ENCODE results near the gene HACE1.
"Not testable (repeated sequence)": the region's sequence is repeated elsewhere in the genome, so short reads cannot be mapped to it uniquely, and the experiment has no call there.

Gene HACE1

GRCh38 chr6:104816125-104816524, 43.6 kb downstream of the HACE1 start:
- H4K20me1 ChIP-seq (ENCODE audit: insufficient read depth, low read length, poor library complexity, severe bottlenecking), result no peaks in the 10 kb centered on the region
- H3K79me2 ChIP-seq (ENCODE audit: insufficient read depth, low read length), result no peaks in the 10 kb centered on the region
- TF ChIP-seq EZH2phosphoT487 (IDR thresholded peaks at IDR 0.05; ENCODE audit: borderline replicate concordance), result no peak
- peaks cover 7% of the 10 kb centered on the region; the same call in 1 of the 2 replicates for H3K36me3 ChIP-seq (ENCODE audit: insufficient read depth, low read length)
- no peaks in the 10 kb centered on the region for H3K9me2 ChIP-seq (replicated peaks; ENCODE audit: low read depth, low read length)
- no peaks in the 10 kb centered on the region for H3K9me3 ChIP-seq (ENCODE audit: insufficient read depth, low read depth, low read length)
- H3K4me2 ChIP-seq (ENCODE audit: low read depth, low read length, poor library complexity, severe bottlenecking), result no peak overlapping the region
- no peak overlapping the region for H3K9ac ChIP-seq (ENCODE audit: low read depth, low read length, poor library complexity, severe bottlenecking)
- no peaks in the 10 kb centered on the region for H3K27me3 ChIP-seq (ENCODE audit: insufficient read depth, low read length, poor library complexity, severe bottlenecking)
- H2AFZ ChIP-seq (ENCODE audit: low read length), result no peak overlapping the region
- no peak overlapping the region for H3K4me3 ChIP-seq (ENCODE audit: low read length, poor library complexity, severe bottlenecking)
- H3F3A ChIP-seq (ENCODE audit: low read depth), result no peaks in the 10 kb centered on the region
- H3K4me1 ChIP-seq (ENCODE audit: insufficient read depth, low read length, poor library complexity, severe bottlenecking), result no peaks in the 10 kb centered on the region

- H4K20me1 ChIP-seq (ENCODE audit: insufficient read depth, low read length, poor library complexity, severe bottlenecking), result no peaks in the 10 kb centered on the region
- H3K9me2 ChIP-seq (replicated peaks; ENCODE audit: low read depth, low read length), result no peaks in the 10 kb centered on the region
- H3F3A ChIP-seq (ENCODE audit: low read depth), result no peaks in the 10 kb centered on the region
- no peaks in the 10 kb centered on the region for H3K9me3 ChIP-seq (ENCODE audit: insufficient read depth, low read depth, low read length)
- no peak overlapping the region for H3K4me2 ChIP-seq (ENCODE audit: low read depth, low read length, poor library complexity, severe bottlenecking)
- H3K4me3 ChIP-seq (ENCODE audit: low read length, poor library complexity, severe bottlenecking), result no peak overlapping the region
- peaks cover 7% of the 10 kb centered on the region; the same call in 1 of the 2 replicates for H3K36me3 ChIP-seq (ENCODE audit: insufficient read depth, low read length)
- no peaks in the 10 kb centered on the region for H3K27me3 ChIP-seq (ENCODE audit: insufficient read depth, low read length, poor library complexity, severe bottlenecking)
- TF ChIP-seq EZH2phosphoT487 (IDR thresholded peaks at IDR 0.05; ENCODE audit: borderline replicate concordance) (no peak), CTCF (conservative IDR thresholded peaks at IDR 0.05; ENCODE audit: low read length) (no peak)
- no peaks in the 10 kb centered on the region for H3K4me1 ChIP-seq (ENCODE audit: insufficient read depth, low read length, poor library complexity, severe bottlenecking)
- no peak overlapping the region for H2AFZ ChIP-seq (ENCODE audit: low read length)
- no peaks in the 10 kb centered on the region for H3K79me2 ChIP-seq (ENCODE audit: insufficient read depth, low read length)
- no peak overlapping the region for H3K9ac ChIP-seq (ENCODE audit: low read depth, low read length, poor library complexity, severe bottlenecking)
Measured at GRCh38 chr6:104814743-104815142, 45.0 kb downstream of the HACE1 start.

- H3K9me2 ChIP-seq (replicated peaks; ENCODE audit: low read depth, low read length), result no peaks in the 10 kb centered on the region
- H3K4me1 ChIP-seq (ENCODE audit: insufficient read depth, low read length, poor library complexity, severe bottlenecking), result no peaks in the 10 kb centered on the region
- H3K4me2 ChIP-seq (ENCODE audit: low read depth, low read length, poor library complexity, severe bottlenecking), result no peak overlapping the region
- H3K36me3 ChIP-seq (ENCODE audit: insufficient read depth, low read length), result peaks cover 7% of the 10 kb centered on the region; the same call in 1 of the 2 replicates
- no peaks in the 10 kb centered on the region for H3K79me2 ChIP-seq (ENCODE audit: insufficient read depth, low read length)
- H3F3A ChIP-seq (ENCODE audit: low read depth), result no peaks in the 10 kb centered on the region
- no peaks in the 10 kb centered on the region for H3K27me3 ChIP-seq (ENCODE audit: insufficient read depth, low read length, poor library complexity, severe bottlenecking)
- H3K4me3 ChIP-seq (ENCODE audit: low read length, poor library complexity, severe bottlenecking), result no peak overlapping the region
- TF ChIP-seq EZH2phosphoT487 (IDR thresholded peaks at IDR 0.05; ENCODE audit: borderline replicate concordance) (no peak), CTCF (conservative IDR thresholded peaks at IDR 0.05; ENCODE audit: low read length) (no peak)
- H3K9me3 ChIP-seq (ENCODE audit: insufficient read depth, low read depth, low read length), result no peaks in the 10 kb centered on the region
- no peaks in the 10 kb centered on the region for H4K20me1 ChIP-seq (ENCODE audit: insufficient read depth, low read length, poor library complexity, severe bottlenecking)
- no peak overlapping the region for H3K9ac ChIP-seq (ENCODE audit: low read depth, low read length, poor library complexity, severe bottlenecking)
- H2AFZ ChIP-seq (ENCODE audit: low read length), result no peak overlapping the region
Measured at GRCh38 chr6:104813552-104813951, 46.2 kb downstream of the HACE1 start.

GRCh38 chr6:104809116-104809515, 50.6 kb downstream of the HACE1 start:
- Histone ChIP-seq H3K79me2 (ENCODE audit: insufficient read depth, low read length) (no peaks in the 10 kb centered on the region), H3K36me3 (ENCODE audit: insufficient read depth, low read length) (peaks cover 12% of the 10 kb centered on the region; the same call in 1 of the 2 replicates), H3K4me3 (ENCODE audit: low read length, poor library complexity, severe bottlenecking) (no peak overlapping the region), H3K27me3 (ENCODE audit: insufficient read depth, low read length, poor library complexity, severe bottlenecking) (no peaks in the 10 kb centered on the region), H3F3A (ENCODE audit: low read depth) (no peaks in the 10 kb centered on the region), H2AFZ (ENCODE audit: low read length) (no peak overlapping the region), H3K4me2 (ENCODE audit: low read depth, low read length, poor library complexity, severe bottlenecking) (no peak overlapping the region), H3K9me2 (replicated peaks; ENCODE audit: low read depth, low read length) (no peaks in the 10 kb centered on the region), H3K4me1 (ENCODE audit: insufficient read depth, low read length, poor library complexity, severe bottlenecking) (no peaks in the 10 kb centered on the region), H4K20me1 (ENCODE audit: insufficient read depth, low read length, poor library complexity, severe bottlenecking) (no peaks in the 10 kb centered on the region), H3K9me3 (ENCODE audit: insufficient read depth, low read depth, low read length) (no peaks in the 10 kb centered on the region), H3K9ac (ENCODE audit: low read depth, low read length, poor library complexity, severe bottlenecking) (no peak overlapping the region)
- TF ChIP-seq CTCF (conservative IDR thresholded peaks at IDR 0.05; ENCODE audit: low read length) (no peak), EZH2phosphoT487 (IDR thresholded peaks at IDR 0.05; ENCODE audit: borderline replicate concordance) (no peak)

GRCh38 chr6:104805335-104805734, 54.4 kb downstream of the HACE1 start:
- H2AFZ ChIP-seq (ENCODE audit: low read length); H3K9me3 ChIP-seq (ENCODE audit: insufficient read depth, low read depth, low read length); H3K79me2 ChIP-seq (ENCODE audit: insufficient read depth, low read length); H3K9ac ChIP-seq (ENCODE audit: low read depth, low read length, poor library complexity, severe bottlenecking); H3K9me2 ChIP-seq (replicated peaks; ENCODE audit: low read depth, low read length); H3F3A ChIP-seq (ENCODE audit: low read depth); H3K27me3 ChIP-seq (ENCODE audit: insufficient read depth, low read length, poor library complexity, severe bottlenecking); H3K4me1 ChIP-seq (ENCODE audit: insufficient read depth, low read length, poor library complexity, severe bottlenecking); H3K4me3 ChIP-seq (ENCODE audit: low read length, poor library complexity, severe bottlenecking); H3K36me3 ChIP-seq (ENCODE audit: insufficient read depth, low read length); H4K20me1 ChIP-seq (ENCODE audit: insufficient read depth, low read length, poor library complexity, severe bottlenecking); H3K4me2 ChIP-seq (ENCODE audit: low read depth, low read length, poor library complexity, severe bottlenecking): not testable (repeated sequence)

All from Loucy (cell line).